Stomach (tissue), 4 donors: ENCODE results near the gene DOP1B.

Source experiments
- EP300 ChIP-seq: sonication (generic); formaldehyde crosslinking; IDR thresholded peaks from one replicate; pipeline ENCODE4 v1.6.1; 2017; ENCODE audit warnings: antibody characterized with exemption
- TF ChIP-seq, protein P1 (sequence below), 7 experiments: fragments of 450-650 bp in 4 of 7; fragments of 200-600 bp in 3 of 7; sonication (generic) in 3 of 7; IDR thresholded peaks; one replicate each; pipeline ENCODE4 v1.5.1; 2016 to 2019; ENCODE audit warnings: antibody characterized with exemption in 7 of 7, control low read depth in 2 of 7, mild to moderate bottlenecking in 1 of 7

DNA sequence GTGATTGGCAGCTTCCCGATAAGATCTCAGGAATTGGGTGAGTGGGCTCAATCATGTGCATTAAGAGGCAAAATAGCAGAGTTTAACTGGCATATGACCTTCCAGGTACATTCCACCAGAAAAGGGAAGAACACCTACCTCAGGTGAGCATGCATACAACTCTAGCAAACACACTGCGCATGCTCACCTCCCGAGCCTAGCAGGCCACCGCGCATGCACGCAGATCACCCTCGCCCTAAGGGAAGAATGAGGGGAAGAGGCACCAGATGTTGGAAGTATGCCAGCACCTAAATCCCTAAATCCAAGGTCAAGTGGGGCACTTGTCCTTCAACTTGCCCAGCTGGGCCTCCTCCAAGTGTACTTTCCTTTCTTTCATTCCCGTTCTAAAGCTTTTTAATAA, 45.4 kb upstream of the DOP1B start:
- TF ChIP-seq, protein P1, sequence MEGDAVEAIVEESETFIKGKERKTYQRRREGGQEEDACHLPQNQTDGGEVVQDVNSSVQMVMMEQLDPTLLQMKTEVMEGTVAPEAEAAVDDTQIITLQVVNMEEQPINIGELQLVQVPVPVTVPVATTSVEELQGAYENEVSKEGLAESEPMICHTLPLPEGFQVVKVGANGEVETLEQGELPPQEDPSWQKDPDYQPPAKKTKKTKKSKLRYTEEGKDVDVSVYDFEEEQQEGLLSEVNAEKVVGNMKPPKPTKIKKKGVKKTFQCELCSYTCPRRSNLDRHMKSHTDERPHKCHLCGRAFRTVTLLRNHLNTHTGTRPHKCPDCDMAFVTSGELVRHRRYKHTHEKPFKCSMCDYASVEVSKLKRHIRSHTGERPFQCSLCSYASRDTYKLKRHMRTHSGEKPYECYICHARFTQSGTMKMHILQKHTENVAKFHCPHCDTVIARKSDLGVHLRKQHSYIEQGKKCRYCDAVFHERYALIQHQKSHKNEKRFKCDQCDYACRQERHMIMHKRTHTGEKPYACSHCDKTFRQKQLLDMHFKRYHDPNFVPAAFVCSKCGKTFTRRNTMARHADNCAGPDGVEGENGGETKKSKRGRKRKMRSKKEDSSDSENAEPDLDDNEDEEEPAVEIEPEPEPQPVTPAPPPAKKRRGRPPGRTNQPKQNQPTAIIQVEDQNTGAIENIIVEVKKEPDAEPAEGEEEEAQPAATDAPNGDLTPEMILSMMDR (IDR thresholded peaks at IDR 0.05), result no peak
- no peak for TF ChIP-seq EP300
